Fibroblast of skin of abdomen (primary cell): ENCODE results near the gene PLCL2.

Experiments
- DNase-seq: peaks from one replicate; pipeline ENCODE4 v3.0.0-alpha.2; 2013

PLCL2 gene

DNA sequence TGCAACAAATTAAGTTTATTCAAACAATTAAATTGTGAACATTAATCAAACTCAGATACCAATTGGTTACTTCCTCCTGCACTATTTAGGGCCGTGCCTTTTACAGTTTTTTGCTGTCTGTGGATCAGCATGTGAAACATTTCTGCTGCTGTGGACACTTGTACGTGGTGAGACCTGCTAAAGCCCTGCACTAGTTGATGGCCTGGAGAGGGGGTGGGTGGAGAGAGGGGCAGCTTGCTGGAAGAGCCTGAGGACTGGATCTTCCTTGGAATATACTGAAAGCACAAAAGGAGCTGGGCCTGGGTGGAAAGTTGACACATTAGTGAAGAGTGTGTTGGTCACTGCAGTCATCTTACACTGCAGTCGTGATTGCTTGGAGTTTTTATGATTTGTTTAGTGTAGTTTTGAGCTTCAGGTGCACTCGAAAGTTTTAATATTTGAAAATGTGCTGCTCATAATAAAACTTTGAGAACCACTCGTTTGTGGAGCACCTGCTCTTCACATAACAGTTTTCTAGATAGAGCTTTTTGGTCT lies 11.4 kb downstream of the PLCL2 start:
- no peak for DNase-seq

DNA sequence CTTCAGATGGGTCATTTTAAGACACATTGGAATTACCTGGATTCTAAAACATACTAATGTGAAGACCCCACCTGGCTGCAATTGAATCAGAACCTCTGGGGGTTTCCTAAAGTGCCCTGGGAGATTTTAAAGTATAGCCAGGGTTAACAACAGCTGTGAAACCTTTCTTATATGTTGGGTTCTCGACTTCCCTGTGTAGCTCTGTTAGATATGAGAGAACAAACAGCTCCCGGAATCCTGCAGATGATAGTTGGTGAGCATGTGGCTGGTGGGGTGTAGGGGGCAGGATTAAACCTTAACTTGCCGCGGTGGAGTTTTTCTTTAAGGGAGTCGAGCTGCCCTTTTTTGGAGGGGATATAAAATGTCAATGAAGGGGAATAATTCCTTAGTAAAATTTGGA lies 12.1 kb downstream of the PLCL2 start:
- no peak for DNase-seq

DNA sequence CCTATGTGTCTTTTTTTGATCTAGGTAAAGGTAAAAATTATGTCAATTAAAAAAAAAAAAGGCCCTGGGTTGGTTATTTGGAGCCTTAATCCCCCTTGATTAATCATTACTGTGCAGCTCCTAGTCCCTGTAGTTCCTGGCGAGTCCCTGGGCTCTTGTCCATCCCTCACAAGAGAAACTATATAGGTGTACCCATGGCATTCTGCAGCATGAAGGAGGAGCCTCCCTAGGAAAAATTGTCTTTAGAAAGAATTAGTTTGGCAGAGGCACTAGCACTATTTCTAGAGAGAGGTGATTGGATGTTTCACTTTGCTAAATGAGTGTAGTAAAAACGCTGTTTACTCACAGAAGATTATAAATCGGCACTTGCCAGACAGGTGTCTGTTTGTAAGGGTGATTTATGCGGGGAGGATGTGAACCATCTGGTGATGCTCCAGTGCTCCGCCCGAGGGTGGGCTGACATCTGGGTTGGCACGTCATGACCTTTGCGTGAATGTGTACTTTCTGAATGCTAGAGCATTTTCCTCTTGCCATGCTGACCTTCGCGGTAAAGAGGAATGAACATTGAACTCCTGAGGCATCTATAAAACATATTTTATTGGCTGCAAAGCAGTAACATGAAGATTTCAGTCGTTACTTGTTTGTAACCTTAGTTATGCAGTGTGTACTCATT lies 12.6 kb downstream of the PLCL2 start:
- DNase-seq: peak; percentile 55

DNA sequence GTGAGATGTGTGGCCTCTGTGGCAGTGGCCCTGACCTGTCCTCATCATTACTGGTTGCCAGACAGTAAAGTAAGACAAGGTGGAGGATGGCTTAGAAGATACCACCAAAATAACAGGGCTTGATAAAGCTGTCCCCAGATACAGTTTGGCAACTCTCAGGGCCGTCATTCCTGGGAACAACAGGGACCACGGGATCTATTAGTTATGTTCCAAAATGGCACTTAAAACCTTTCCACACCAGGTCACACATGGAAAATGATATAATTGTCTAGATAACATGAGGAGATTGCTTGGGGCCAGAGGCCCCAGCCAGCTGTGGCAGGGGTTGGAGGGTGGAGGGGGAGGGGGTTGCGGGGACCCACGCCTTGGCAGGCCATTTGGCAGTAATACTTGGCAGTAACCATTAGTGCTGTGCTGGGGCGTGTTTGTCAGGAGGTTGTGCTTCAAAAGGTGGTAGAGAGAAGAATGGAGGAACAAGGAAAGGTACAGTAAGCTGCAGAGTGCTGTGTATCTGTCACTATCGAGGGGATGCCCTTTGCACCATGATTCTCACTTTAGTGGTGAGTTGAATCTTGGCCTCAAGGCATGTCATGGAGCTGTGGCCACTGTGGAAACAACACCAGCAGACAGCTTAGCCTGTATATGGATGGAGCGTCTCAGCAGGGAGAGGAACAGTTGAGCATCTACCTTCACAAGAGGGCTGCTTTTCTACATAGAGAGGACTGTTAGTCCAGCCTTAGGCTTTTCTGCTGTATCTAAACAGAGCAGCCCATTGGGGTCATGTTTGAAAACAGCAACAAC lies 14.0 kb downstream of the PLCL2 start:
- no peak for DNase-seq

DNA sequence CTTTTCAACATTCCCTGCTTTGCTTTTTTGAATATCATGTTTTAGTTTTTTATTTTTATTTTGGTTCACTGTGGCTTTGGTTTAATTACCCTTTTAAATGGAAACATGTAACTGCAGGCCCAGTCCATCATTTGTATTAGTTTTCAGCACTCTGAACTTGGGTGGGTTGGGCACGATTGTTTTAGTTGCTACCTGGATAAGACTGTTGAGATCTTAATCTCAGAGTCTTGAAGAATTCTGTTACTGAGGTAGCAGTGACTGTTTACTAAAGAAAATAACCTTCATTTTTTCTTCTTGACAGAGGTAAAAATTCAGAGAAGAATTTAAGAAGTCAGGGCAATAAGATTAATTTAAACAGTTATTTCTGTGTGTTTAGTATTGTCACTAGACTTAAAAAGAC lies 15.2 kb downstream of the PLCL2 start:
- DNase-seq: no peak

DNA sequence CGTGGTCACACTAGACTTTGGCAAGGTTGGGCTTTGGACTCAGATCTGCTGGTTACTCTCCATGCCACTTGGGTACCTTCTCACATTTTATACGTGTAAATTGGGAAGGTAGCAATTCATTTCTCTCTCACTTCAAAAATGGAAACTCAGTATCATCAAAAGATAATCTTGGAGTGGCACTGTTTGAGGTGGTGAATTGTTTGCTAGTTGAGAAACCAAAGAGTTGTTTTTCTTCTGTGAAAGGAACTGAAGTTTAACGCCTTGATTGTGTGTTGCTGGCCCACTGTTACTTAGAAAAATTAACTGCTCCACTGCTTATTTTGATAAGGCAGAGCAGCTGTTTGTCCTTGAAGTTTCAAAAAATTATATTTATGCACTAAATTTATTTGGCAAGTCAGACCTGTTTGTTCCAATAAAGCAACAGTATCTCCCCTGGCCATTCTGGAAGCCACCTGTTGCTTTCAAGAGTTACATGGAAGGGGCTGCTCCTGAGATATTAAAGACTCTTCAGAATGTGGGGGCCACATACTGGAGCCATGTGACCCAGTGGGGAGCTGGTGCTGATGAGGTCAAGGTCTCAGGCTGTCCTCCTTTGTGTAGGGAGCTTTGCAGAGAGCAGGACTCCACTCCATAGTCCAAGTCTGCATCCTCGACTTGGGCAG lies 16.2 kb downstream of the PLCL2 start:
- DNase-seq: no peak

DNA sequence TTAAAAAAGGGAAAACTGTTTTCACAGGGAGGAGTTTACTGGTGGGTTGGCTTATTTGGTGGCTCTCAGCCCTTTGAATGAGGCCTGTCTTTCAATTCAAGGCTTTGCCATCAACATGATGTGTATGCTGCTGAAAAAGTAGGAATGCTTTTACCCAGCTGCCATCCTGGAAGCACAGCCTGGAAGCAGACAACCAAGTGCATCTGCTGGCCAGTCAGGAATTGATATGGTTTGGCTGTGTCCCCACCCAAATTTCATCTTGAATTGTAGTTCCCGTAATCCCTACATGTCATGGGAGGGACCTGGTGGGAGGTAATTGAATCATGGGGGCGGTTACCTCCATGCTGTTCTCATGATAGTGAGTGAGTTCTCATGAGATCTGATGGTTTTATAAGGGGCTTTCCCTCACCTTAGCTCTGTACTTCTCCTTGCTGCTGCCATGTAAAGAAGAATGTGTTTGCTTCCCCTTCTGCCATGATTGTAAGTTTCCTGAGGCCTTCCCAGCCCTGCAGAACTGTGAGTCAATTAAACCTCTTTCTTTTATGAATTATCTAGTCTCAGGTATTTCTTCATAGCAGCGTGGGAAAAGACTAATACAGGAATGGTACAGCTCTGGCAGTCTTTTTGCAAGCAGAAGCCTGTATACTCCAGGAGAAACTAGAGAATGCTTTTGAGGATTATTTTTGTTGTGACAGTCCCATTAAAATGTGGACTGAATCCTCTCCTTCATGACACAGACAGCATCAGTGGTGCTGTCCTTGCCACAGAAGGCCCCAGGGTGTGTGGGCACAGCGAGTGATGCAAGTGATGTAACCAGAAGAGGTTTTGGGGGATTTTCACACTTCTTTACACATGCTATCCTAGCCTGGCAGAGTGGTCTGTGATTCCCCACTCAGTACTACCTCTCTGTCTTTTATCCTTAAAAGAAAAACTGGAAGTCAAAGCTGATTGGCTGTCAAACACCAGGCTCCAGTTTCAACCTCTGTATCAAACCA lies 20.0 kb downstream of the PLCL2 start:
- no peak for DNase-seq

DNA sequence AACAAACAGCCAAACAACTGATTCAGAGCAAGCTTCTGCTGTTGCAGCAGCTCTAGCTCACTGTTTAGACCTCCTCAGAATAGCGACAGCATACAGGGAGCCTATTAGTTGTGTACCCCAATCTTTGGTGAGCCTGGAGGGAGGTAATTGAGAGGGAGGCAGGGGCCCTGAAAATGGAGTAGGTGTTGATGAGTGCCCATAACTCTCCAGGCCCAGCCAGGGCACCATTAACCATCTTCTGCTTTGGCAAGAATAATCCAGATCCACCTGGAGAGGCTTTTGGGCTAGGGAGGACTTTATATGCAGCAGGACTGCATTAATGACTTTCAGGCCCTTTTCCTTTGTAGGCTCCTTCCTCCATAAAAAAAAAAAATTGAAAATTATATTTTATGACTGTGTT lies 20.9 kb downstream of the PLCL2 start:
- DNase-seq: no peak

DNA sequence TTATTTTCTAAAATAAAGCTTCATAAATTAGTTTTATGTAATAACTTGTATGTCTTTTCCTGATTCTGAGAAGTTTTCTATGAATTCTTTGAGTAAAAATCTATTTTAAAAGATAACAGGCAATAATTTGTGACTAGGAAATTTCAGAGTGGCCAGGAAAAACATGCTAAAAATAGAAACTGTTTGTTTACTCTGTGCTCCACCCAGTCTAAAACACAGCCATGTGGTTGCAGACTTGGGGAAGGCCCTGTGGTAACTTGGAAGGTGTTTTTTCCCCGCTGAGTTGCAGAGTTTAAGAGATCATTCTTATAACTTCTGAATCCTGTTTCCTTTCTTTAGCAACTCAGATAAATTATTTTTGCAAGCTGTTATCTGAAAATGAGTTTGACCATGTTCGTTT lies 21.9 kb downstream of the PLCL2 start:
- no peak for DNase-seq

DNA sequence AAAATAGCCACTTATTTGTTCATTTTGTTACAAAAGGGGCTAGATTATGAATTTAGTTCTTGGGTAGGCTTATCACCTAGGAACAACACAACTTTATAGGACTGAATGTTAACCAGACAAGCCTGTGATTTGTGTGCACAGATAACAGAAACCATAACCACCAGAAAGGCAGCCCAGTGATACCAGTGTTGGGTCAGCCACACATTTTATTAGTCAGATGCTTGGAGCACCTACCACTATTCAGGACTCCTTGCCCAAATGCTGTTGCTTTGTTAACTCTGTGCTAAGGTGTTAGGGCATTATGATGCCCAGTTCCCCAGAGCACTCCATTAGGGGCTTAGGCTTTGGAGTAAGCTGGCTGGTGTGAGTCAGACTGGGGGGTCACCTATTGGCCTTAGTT lies 22.5 kb downstream of the PLCL2 start:
- no peak for DNase-seq

DNA sequence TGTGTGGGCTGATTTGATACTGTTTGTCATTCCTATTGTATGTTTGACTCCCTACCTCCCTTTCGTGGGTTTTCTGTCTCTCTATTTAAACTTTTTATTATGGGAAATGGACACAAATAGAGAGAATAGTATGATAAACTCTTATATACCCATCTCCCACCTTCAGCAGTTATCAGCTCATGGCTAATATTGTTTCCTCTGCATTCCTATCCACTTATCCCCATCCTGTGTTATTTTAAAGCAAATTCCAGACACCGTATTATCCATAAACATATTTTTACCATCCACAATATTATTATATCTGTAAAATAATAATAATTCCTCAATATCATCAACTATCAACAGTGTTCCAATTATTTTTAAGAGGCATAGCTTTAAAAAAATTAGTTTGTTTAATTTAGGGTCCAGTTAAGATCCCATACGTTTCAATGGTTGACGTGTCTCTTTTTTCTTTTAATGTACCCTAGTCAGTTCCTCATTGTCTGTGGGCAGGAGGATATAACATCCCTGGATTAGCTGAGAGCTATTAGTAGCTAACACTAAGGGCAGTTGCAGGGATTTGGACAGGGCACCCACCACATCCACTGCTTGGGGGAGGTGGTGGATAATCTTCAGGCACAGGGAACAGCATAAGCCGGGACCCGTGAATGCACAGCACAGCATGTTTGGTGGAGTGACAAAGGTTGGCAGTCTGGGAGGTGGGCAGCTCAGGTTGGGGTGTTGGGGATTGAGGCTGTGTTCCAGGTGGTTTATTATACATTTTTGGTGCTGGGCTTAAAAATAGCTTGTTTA lies 23.5 kb downstream of the PLCL2 start:
- DNase-seq: no peak

DNA sequence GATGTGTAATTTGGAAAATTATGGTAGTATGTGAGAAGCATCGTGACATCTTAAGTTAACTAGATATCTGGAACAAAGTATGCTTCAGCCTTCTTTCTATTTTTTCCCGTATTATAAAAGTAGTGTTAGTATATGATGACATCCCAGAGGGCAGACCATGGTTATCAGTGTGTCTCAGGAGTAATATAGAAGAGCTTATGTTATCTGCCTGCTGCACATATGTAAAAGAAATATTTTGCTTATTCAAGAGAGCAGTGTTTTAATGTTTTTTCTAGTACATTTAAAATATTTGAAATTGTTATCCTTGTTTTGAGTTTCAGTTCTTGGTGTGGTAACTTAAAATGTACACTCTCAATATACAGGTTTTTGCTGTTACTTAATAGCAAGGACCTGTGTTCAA lies 24.1 kb downstream of the PLCL2 start:
- no peak for DNase-seq

DNA sequence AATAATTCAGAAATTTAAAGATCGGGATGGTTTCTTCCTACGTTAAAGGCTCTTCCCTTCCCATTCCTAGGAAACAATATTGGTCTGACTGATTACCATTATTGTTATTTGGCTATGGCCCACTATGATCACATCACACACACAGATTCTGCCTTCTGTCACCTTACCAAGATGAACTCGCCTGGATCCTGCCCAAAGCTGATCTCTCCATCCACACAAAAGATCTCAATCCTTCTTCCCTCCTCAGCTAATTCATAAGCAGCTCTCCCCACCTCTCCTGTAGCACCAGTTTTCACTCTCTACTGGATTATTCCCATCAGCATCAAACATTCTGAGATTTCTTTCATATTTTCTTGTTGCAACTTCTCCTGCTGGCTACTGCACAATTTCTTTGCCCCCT lies 25.0 kb downstream of the PLCL2 start:
- DNase-seq: no peak

DNA sequence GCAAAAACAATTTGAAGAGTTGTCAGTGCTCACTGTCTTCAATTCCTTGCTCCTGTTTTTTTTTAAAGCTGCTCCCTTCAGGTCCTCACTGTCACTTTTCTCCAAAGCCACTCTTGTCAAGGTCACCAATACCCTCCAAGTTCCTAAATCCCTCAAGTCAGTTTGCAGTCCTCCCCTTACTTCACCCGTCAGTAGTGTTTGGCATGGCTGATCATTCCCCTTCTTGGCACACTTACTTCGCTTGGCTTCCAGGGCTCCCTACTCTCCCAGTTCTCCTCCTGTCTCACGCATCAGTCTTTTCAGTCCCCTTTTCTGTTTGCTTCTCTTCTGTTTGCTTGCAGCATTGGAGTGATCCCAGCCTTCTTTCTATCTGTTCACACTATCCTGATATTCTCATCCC lies 25.5 kb downstream of the PLCL2 start:
- DNase-seq: no peak

DNA sequence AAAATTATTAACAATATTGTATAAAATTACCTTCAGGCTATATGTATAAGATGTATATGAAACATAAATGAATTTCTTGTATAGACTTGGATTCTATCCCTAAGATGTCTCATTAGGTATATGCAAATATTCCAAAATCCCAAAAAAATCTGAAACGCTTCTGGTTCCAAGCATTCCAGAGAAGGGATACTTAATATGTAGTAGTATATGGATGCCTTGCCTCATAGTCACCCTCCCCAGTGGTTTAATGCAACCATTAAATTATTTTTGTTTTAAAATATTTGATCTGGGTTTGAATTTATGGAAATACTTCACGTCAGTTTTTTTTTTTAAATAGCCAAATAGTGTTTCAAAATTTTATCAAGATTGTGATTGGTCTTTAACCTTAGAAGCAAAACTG lies 27.2 kb downstream of the PLCL2 start:
- peak; percentile 39 for DNase-seq

DNA sequence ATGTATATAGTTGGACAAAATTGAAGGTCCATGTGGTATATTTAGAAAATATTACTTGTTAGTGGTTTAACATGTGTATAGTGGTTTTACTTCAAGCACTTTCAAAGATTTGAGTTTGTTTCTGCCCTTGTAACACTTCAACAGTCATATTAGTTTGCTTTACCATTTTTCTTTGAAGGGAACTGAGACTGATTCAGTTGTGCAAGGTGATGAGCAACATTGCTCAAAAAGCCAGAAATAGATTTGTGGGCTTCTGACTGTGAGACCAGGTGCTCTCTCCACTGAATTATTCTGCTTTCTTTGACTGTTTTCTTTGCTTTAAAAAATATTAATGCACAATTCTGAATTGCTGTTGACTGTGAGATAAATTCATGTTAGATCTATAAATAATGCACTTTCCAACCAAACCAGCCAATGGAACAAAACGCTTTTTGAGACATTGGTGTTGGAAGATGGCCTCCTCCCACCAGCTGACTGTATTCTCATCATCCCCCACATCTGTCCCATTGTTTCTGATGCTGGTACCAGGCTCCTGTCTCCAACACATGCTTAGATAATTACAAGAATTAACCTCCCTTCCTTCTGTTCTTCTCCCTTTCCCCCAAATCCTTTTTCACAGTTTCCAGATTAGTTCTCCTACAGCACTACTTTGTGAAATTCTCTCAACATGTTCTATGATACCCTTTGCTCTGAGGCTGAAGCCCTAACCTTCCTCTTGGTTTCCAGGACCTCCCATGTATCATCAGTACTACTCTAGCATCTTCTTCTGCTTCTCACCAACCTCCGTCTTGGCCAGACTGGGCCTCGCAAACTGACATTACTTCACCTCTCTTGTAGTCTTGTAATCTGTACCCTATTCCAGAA lies 27.9 kb downstream of the PLCL2 start:
- DNase-seq: no peak

DNA sequence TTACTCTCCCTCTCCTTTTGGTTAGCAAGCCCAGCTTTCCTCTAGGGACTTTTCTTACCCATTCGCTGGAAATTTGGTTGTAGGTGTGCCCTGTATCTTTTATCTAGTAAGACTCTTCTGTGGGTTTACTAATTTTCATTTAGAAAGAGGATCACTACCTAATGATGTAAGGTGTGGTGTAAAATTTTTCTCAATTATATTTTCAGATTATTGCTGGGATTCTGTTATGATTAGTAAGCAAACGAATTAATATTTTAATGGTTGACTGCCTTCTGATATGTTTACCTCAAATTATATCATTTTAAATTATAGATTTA lies 28.5 kb downstream of the PLCL2 start:
- DNase-seq: no peak

DNA sequence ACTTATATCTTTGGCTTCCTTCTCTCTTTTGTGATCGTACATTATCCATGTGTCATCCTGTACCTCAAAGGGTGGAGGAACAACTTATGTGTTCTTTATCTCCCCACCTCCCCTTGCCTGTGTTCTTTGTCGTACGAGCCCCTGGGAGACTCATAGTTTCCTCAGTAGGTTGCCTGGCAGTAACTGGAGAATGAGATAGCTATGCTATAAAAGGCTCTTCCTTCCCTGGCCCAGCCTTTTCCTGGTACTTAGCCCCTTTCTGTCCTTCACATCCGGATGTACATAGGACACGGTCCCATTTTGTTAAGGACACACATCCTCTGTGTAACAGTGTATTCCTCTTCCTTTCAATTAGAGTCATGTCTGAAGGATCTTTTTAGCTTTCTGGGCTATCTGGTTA lies 32.1 kb downstream of the PLCL2 start:
- no peak for DNase-seq

DNA sequence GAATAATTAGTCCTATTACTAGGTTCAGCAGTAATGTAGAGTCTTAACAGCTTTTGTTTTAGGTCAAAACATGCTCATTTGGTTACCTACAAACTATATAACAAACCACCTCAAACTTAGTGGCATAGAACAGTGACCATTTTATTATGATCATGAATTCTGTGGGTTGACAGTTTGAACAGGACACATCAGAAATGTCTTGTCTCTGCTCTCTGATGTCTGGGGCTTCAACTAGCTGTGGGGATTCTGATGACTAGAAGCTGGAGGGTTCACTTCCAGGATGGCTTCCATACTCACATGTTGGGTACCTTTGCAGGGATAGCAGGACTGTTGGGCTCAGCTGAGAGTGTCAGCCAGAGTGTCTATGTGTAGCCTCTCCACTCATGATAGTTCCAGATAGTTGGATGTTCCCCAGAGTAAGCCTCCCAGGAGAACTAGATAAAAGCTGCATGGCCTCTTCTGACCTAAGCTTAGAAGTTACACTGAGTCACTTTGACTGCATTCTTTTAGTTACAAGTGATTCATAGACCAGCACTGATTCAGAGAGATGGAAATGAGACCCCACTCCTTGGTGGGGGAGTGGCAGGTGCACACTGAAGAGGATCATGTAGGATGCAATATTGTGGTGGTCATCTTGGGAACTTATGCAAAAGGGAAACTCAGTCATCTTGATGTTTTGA lies 32.6 kb downstream of the PLCL2 start:
- peak; percentile 39 for DNase-seq
